Activated CD8-positive, alpha-beta T cell treated with anti-CD3 and anti-CD28 coated beads, Interleukin-2, amount 10 ng/mL, durations not matched to agents 7 days and 5 days (primary cell): Measurements from ENCODE around the gene OLFM4. TPM values are rescaled to one million over a fixed set of nuclear protein-coding genes. Genes with fewer than 3 reads are reported as not detected.

ENCODE experiments used
- ATAC-seq: fragments of 150-1000 bp; cut with Tn5 transposase; one replicate; pipeline ENCODE4 v1.10.0; 2021; ENCODE audit warnings: moderate library complexity
- CTCF ChIA-PET: fragments of 350-600 bp; sonication (Branson Sonifier 250); formaldehyde crosslinking; loops from one replicate; lab custom pipeline; 2021; ENCODE audit warnings: antibody characterized with exemption; lab: Charles Lee
- POLR2A ChIA-PET: fragments of 350-600 bp; sonication (Branson Sonifier 250); formaldehyde crosslinking; loops from one replicate; lab custom pipeline; 2021; ENCODE audit warnings: antibody characterized with exemption; lab: Charles Lee
- DNase-seq: peaks from one replicate; pipeline ENCODE4 v3.0.0-alpha.2; 2020
- H3K27ac Mint-ChIP-seq: one replicate; pipeline ENCODE4 v1.8.0; 2021; ENCODE audit warnings: mild to moderate bottlenecking, mixed read lengths
- H3K27me3 Mint-ChIP-seq: one replicate; pipeline ENCODE4 v1.8.0; 2021; ENCODE audit warnings: low read depth, mixed read lengths
- H3K36me3 Mint-ChIP-seq: one replicate; pipeline ENCODE4 v1.8.0; 2021; ENCODE audit warnings: low read depth, mixed read lengths
- H3K4me1 Mint-ChIP-seq: one replicate; pipeline ENCODE4 v1.8.0; 2021; ENCODE audit warnings: low read depth, mixed read lengths
- H3K4me3 Mint-ChIP-seq: one replicate; pipeline ENCODE4 v1.8.0; 2021; ENCODE audit warnings: mild to moderate bottlenecking, mixed read lengths
- H3K9me3 Mint-ChIP-seq: one replicate; pipeline ENCODE4 v1.8.0; 2022; ENCODE audit warnings: mixed read lengths; ENCODE audit not compliant: insufficient read depth
- total RNA-seq, 2 experiments: library from RNA; stranded (reverse); gene quantifications; one replicate each; pipeline ENCODE4 v1.2.3, GENCODE V29; 2021

The OLFM4 gene
- total RNA-seq, 2 experiments from 2014 or later: not detected

DNA sequence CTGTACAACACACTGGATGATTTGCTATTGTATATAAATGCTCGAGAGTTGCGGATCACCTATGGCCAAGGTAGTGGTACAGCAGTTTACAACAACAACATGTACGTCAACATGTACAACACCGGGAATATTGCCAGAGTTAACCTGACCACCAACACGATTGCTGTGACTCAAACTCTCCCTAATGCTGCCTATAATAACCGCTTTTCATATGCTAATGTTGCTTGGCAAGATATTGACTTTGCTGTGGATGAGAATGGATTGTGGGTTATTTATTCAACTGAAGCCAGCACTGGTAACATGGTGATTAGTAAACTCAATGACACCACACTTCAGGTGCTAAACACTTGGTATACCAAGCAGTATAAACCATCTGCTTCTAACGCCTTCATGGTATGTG is 21.5 kb downstream of the OLFM4 start:
- no peak for DNase-seq
- ATAC-seq: no peak
- no peaks in the 10 kb centered on the region for H3K27me3 Mint-ChIP-seq
- no peaks in the 10 kb centered on the region for H3K9me3 Mint-ChIP-seq
- no peak overlapping the region for H3K27ac Mint-ChIP-seq
- ChIA-PET POLR2A (no interaction called here), CTCF (no interaction called here)
- H3K36me3 Mint-ChIP-seq: no peaks in the 10 kb centered on the region
- H3K4me3 Mint-ChIP-seq: no peak overlapping the region
- H3K4me1 Mint-ChIP-seq: no peaks in the 10 kb centered on the region

DNA sequence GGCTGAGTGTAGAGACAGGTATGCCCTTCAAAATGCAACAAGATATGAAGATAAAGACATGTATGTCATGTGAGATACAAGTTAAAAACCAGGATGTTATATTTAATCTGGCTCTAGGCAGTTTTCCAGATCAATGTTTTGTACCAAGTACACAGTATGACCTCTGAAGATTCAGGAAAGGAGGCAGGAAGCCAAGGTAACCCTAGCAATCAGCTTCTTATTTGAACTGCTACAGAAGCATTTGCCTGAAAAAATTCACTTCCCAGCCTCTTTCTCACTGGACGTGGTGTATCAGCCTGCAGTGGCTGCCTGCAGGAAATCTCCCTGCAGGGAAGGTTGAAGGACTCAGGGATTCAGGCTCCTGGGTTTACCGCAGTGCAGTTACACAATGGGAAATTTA is 24.1 kb downstream of the OLFM4 start:
- ChIA-PET CTCF (no interaction called here), POLR2A (no interaction called here)
- DNase-seq: no peak
- Mint-ChIP-seq H3K27ac (no peak overlapping the region), H3K4me1 (no peaks in the 10 kb centered on the region), H3K4me3 (no peak overlapping the region), H3K9me3 (no peaks in the 10 kb centered on the region), H3K36me3 (no peaks in the 10 kb centered on the region), H3K27me3 (no peaks in the 10 kb centered on the region)
- no peak for ATAC-seq

DNA sequence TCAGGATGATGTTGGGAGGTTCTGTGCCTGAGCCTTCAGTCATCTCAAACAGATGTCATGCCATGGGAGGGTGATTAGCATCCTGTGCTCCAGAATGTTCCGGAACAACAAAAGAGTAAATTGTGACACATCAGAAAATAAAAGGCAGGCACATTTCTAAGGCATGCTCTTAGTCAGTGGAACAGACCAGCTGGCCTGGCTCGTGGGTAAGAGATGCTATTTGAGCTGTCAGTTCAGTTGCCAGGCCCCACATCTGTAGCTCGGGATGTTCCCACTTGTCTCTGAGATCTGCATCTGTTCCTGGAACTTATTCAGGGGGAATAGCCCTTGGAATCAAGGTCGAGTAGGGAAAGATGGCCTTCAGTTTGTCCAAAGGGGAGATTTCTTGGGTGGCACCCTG is 26.0 kb downstream of the OLFM4 start:
- Mint-ChIP-seq H3K27ac (no peak overlapping the region), H3K4me3 (no peak overlapping the region), H3K27me3 (no peaks in the 10 kb centered on the region), H3K36me3 (no peaks in the 10 kb centered on the region), H3K9me3 (no peaks in the 10 kb centered on the region), H3K4me1 (no peaks in the 10 kb centered on the region)
- CTCF ChIA-PET: no interaction called here
- no peak for ATAC-seq
- POLR2A ChIA-PET: no interaction called here
- no peak for DNase-seq

DNA sequence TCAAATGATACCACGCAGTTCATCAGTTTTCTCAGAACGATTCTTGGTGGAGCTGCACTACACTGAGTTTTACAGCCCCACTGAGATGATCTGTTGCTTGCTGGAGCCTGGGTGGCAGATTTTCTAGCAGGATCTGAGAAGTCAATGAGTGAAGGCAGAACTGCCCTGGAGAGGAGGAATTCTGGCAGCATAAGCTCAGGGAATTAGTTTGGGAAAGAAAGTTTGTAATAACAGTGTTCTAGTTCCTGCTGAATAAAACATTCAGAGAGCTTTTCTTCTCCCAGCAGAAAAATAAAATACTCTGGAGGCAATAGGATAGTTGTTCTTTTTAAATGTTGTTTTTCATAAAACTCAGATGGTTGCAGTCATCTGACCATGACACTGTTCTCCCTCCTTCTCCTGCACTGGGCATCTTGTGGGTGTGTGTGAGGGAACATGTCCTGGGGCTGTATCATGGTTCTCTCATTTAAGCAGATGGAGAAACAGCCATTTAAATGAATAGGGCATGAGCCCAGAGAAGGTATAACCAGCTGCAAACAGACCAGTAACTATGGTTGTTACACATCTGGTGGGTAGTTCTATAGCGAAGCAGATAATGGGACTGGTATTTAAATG is 29.6 kb downstream of the OLFM4 start:
- Mint-ChIP-seq H3K27ac (no peak overlapping the region), H3K4me1 (no peaks in the 10 kb centered on the region), H3K36me3 (no peaks in the 10 kb centered on the region), H3K9me3 (no peaks in the 10 kb centered on the region), H3K4me3 (no peak overlapping the region), H3K27me3 (no peaks in the 10 kb centered on the region)
- ATAC-seq (no peak), DNase-seq (no peak)
- ChIA-PET POLR2A (no interaction called here), CTCF (no interaction called here)

DNA sequence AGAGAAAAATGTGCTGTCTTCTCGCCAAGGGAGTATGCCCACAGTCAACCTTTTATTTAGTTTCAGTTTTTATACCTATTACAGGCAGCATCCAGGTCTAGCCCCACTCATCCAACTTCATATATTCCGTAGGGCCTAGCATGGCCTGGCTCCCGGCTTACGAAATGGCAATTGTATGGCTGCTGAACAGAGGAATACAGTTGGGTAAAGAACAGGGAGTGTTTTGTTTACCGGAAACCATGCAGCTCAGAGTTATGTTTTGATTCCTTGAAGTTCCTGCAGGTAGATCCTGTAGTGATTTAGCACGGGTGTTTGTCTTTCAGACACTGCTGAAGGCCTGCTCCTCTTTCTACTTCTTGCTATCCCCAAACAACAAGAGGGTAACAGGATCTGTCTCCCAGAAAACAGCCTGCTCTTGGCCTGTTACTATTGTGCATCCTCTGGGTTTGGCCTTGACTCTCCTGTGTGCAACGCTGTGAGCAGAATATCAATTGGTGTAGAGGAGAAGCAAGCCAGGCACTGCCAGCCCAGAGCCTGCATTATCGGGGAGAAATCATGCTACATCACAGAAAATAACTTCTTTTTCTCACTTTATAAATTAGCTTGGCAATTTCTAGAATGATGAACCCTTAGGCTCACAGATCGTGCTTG is 32.4 kb downstream of the OLFM4 start:
- Mint-ChIP-seq H3K4me1 (no peaks in the 10 kb centered on the region), H3K27ac (no peak overlapping the region), H3K27me3 (no peaks in the 10 kb centered on the region), H3K4me3 (no peak overlapping the region), H3K9me3 (no peaks in the 10 kb centered on the region), H3K36me3 (no peaks in the 10 kb centered on the region)
- ChIA-PET CTCF (interaction anchor here (0.5 kb wide), 1 partner anchor 404 kb away, joined by 3 read pairs; no protein-coding TSS in a partner anchor), POLR2A (no interaction called here)
- ATAC-seq: no peak
- no peak for DNase-seq

DNA sequence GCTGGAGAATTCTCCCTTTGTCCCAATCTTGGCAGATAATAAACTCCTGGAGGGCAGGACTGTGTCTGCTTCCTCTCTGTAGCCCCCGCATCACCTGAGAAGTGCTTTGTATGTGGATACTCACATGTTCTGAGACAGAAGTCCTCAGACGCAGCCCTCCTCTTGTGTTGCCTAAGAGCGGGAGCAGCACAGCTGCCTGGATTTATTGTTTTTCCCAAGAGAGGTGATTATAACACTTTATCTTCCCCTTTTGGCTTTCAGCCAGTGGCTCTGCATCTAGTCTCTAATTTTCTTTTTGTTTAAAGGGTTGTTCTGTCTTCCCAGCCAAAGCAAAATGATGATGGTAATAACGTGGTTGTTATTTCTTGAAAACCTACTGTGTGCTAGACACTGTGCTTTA is 36.1 kb downstream of the OLFM4 start:
- Mint-ChIP-seq H3K36me3 (no peaks in the 10 kb centered on the region), H3K27me3 (no peaks in the 10 kb centered on the region), H3K4me1 (no peaks in the 10 kb centered on the region), H3K27ac (no peak overlapping the region), H3K9me3 (no peaks in the 10 kb centered on the region), H3K4me3 (no peak overlapping the region)
- POLR2A ChIA-PET: no interaction called here
- DNase-seq (no peak), ATAC-seq (no peak)
- CTCF ChIA-PET: no interaction called here

DNA sequence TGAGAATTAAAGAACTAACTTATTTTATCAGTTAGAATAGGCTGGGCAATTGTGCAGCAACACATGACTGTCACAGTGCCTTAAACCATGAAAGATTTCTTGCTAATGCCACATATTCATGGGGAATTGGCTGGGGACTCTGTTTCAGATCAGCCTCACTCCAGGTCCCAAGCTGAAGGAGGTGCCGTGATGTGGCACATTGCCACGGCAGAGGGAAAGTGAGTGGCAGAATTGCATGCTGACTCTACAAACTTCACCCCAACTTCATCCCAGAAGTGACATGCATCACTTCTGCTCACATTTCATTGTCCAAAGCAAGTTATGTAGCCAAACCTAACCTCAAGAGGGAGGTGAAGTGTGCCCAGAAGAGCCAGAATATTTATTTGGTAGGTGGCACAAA is 37.8 kb downstream of the OLFM4 start:
- no peak for DNase-seq
- CTCF ChIA-PET: no interaction called here
- POLR2A ChIA-PET: no interaction called here
- Mint-ChIP-seq H3K36me3 (no peaks in the 10 kb centered on the region), H3K9me3 (no peaks in the 10 kb centered on the region), H3K4me1 (no peaks in the 10 kb centered on the region), H3K27ac (no peak overlapping the region), H3K27me3 (no peaks in the 10 kb centered on the region), H3K4me3 (no peak overlapping the region)
- ATAC-seq: no peak

DNA sequence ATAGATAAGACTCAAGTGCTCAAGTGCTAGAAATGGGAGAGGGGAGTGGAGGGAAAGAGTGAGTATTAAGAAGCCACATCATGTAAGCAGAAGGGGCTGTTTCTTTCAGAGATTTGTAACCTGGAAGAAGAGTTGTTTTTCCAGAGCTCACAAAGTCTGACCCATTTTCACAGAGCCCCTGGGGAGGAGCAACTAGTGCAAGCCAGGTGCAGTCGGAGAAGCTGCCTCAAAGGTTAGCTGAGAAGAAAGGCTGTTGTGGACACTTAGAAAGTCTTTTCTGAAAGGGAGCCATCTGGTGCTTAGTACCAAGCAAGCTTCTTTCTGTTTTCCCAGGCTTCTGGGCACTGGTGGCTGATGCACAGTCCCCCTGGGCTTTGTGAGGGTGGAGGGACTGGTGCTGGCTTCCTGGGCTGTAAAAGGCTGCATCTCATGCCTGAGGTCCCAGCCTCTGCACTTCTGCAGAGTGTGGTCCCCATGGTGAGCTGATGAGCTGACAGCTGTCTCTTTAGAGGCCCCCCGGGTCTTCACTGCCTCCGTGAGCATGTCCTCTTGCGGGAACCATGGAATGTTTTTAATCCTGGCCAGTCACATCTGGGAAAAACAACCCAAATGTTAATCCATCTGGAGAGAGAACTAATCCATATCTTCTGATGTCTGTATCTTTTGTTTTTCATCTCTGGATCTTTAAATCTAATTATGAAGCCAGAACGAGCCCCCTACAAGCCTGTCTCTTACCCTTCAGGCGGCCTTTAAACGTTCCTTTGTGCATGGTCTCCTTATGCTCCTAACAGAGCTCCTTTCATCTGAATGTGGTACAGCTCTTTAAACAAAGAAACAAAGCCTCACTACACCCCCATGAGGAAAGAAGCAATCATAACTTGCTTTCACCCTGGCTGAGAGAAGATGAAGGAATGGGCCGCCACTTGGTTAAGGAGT is 40.2 kb downstream of the OLFM4 start:
- Mint-ChIP-seq H3K36me3 (no peaks in the 10 kb centered on the region), H3K9me3 (no peaks in the 10 kb centered on the region), H3K4me3 (no peak overlapping the region), H3K27me3 (no peaks in the 10 kb centered on the region), H3K27ac (no peak overlapping the region), H3K4me1 (no peaks in the 10 kb centered on the region)
- DNase-seq (no peak), ATAC-seq (no peak)
- ChIA-PET POLR2A (no interaction called here), CTCF (no interaction called here)

DNA sequence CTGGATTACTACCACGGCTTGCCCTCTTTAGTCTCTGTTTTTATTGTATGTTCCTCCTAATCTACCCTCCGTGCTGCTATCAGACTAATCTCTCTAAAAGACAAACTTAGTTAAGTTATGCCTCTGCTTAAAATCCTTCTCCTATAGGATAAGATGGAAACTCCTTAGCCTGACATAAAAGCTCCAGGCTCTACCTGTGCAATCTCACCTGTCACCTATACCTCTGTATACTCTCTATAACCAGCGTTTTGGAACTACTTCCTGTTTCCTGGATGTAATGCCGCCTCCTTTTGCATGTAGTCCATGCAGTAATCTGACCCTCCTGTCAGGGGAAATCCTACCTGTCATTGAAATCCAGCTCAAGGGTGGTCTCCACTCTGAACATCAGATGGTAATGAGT is 41.2 kb downstream of the OLFM4 start:
- Mint-ChIP-seq H3K9me3 (no peaks in the 10 kb centered on the region), H3K27ac (no peak overlapping the region), H3K36me3 (no peaks in the 10 kb centered on the region), H3K4me1 (no peaks in the 10 kb centered on the region), H3K27me3 (no peaks in the 10 kb centered on the region), H3K4me3 (no peak overlapping the region)
- ChIA-PET CTCF (no interaction called here), POLR2A (no interaction called here)
- ATAC-seq (no peak), DNase-seq (no peak)

DNA sequence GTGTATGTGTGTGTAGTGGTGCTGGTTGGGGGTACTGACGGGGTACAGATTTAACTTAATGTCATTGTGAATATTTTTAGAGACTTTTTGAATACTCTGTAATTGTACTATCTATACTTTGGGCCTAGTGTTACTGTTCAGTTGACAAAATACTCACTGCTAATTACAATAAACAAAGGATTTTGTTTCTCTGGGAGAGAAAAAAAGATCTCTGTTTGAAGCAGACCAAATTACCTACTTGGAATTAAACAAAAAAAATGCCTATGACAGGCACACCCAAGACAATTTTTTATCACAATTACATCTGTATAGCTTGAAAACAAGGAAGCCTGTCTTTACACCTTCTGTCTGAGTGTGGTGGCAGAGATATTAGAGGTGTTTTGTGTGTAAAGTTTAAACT is 45.1 kb downstream of the OLFM4 start:
- Mint-ChIP-seq H3K4me3 (no peak overlapping the region), H3K36me3 (no peaks in the 10 kb centered on the region), H3K27me3 (no peaks in the 10 kb centered on the region), H3K9me3 (no peaks in the 10 kb centered on the region), H3K27ac (no peak overlapping the region), H3K4me1 (no peaks in the 10 kb centered on the region)
- DNase-seq (no peak), ATAC-seq (no peak)
- ChIA-PET POLR2A (no interaction called here), CTCF (no interaction called here)

DNA sequence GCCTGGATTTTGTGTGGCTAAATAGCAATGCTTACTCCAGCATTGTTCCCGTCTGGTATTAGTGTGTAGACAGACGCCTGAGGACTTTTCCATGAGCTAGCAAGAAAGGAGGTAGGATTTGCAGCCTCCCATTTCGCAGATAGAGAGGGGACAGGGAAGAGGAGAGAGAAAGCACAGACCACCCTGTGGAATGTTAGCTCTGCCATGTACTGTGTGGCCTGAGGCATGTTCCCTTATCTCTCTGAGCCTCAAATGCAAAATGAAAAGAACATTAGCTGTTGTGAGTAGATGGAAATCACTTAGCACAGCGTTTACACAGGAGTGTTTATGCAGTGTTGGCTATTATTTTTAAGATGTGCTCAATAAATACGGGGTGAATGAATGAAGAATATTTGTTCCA is 45.5 kb downstream of the OLFM4 start:
- CTCF ChIA-PET: no interaction called here
- DNase-seq (no peak), ATAC-seq (no peak)
- Mint-ChIP-seq H3K9me3 (no peaks in the 10 kb centered on the region), H3K4me3 (no peak overlapping the region), H3K4me1 (no peaks in the 10 kb centered on the region), H3K36me3 (no peaks in the 10 kb centered on the region), H3K27me3 (no peaks in the 10 kb centered on the region), H3K27ac (no peak overlapping the region)
- POLR2A ChIA-PET: no interaction called here

DNA sequence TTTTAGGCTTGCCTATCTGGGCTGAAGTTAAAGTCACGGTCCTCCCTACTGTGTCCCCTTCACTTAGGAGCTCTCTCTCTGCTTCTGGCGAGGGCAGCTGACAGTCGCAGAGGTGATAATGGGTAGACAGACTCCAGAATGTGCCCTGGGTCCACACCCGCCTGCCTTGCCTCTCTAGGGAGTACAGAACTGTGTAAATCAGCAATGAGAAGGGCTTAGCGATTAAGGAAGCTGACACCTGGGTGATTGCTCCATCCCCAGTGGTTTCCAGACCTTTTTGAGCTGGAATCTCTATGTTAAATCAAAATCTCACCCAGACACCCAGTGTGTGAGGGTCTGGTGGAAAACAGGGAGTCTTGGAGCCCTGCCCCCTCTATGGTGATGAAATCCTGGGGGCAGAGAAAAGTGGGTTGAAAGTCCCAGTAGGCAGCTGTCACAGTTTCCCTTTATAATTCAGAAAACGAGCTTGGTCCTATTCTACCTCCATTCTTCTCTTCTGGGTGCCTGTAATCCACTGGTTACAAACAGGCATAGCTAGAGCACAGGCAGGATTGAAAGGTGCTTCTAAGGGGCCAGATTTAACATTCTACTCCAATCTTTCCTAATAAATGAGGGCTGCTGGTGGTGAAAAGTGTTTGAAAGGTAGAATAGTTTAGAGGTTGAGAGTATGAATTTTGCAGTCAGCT is 46.9 kb downstream of the OLFM4 start:
- Mint-ChIP-seq H3K27ac (no peak overlapping the region), H3K27me3 (no peaks in the 10 kb centered on the region), H3K36me3 (no peaks in the 10 kb centered on the region), H3K4me1 (no peaks in the 10 kb centered on the region), H3K9me3 (no peaks in the 10 kb centered on the region), H3K4me3 (no peak overlapping the region)
- DNase-seq: no peak
- POLR2A ChIA-PET: no interaction called here
- CTCF ChIA-PET: no interaction called here
- ATAC-seq: no peak
